GM12878 (cell line): ENCODE data around the gene ZNF546.

ENCODE experiments used
- CTCF ChIP-seq, 3 experiments: IDR thresholded peaks in 2 of 3; conservative IDR thresholded peaks in 1 of 3; 2 replicates each; pipeline ENCODE4 v1.5.1; 2011; ENCODE audit warnings: low read depth in 3 of 3, low read length in 3 of 3, mild to moderate bottlenecking in 3 of 3, control low read depth in 2 of 3, moderate library complexity in 2 of 3, inconsistent platforms in 1 of 3, mixed read lengths in 1 of 3; ENCODE audit not compliant: control insufficient read depth in 2 of 3, insufficient read depth in 1 of 3; ENCODE audit errors: extremely low read depth in 1 of 3
- EZH2 ChIP-seq: IDR thresholded peaks from 2 replicates; pipeline ENCODE4 v1.6.1; 2012; ENCODE audit warnings: low read depth, mild to moderate bottlenecking, control low read depth, inconsistent platforms, low read length, borderline replicate concordance; ENCODE audit not compliant: control insufficient read depth
- POLR2A ChIP-seq: IDR thresholded peaks from 2 replicates; pipeline ENCODE4 v1.6.1; 2011; ENCODE audit warnings: low read depth, mild to moderate bottlenecking, low read length
- RCOR1 ChIP-seq: conservative IDR thresholded peaks from 2 replicates; pipeline ENCODE4 v1.6.1; 2012; ENCODE audit warnings: low read depth, low read length, improper control_type of control experiment
- SIN3A ChIP-seq: IDR thresholded peaks from 2 replicates; pipeline ENCODE4 v1.6.1; 2012; ENCODE audit warnings: low read depth, low read length, improper control_type of control experiment
- SPI1 ChIP-seq: IDR thresholded peaks from 2 replicates; pipeline ENCODE4 v1.6.1; 2011; ENCODE audit warnings: low read depth, mild to moderate bottlenecking, low read length, moderate library complexity, borderline replicate concordance; ENCODE audit not compliant: insufficient read depth
- TCF12 ChIP-seq: IDR thresholded peaks from 2 replicates; pipeline ENCODE4 v1.6.1; 2011; ENCODE audit warnings: low read depth, mild to moderate bottlenecking, low read length
- YBX1 ChIP-seq: fragments of 450-650 bp; IDR thresholded peaks from 2 replicates; pipeline ENCODE4 v1.6.1; 2016; ENCODE audit warnings: antibody characterized with exemption
- TF ChIP-seq, protein P1 (sequence below): IDR thresholded peaks from 2 replicates; pipeline ENCODE4 v1.6.1; 2011; ENCODE audit warnings: low read depth, mild to moderate bottlenecking, low read length, moderate library complexity, borderline replicate concordance; ENCODE audit errors: extremely low read depth
- TF ChIP-seq, protein P2 (sequence below): IDR thresholded peaks from 2 replicates; pipeline ENCODE4 v1.6.1; 2011; ENCODE audit warnings: mild to moderate bottlenecking, low read depth, low read length, moderate library complexity; ENCODE audit not compliant: insufficient replicate concordance

GRCh38 chr19:40033989-40034560 is 37.2 kb downstream of the ZNF546 start:
- TF ChIP-seq, protein P1, sequence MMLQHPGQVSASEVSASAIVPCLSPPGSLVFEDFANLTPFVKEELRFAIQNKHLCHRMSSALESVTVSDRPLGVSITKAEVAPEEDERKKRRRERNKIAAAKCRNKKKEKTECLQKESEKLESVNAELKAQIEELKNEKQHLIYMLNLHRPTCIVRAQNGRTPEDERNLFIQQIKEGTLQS = no peak
- TF ChIP-seq, protein P2, sequence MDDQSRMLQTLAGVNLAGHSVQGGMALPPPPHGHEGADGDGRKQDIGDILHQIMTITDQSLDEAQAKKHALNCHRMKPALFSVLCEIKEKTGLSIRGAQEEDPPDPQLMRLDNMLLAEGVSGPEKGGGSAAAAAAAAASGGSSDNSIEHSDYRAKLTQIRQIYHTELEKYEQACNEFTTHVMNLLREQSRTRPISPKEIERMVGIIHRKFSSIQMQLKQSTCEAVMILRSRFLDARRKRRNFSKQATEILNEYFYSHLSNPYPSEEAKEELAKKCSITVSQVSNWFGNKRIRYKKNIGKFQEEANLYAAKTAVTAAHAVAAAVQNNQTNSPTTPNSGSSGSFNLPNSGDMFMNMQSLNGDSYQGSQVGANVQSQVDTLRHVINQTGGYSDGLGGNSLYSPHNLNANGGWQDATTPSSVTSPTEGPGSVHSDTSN = no peak
- TF ChIP-seq CTCF (IDR thresholded peaks at IDR 0.05 in 2 of 3, conservative IDR thresholded peaks at IDR 0.05 in 1 of 3; ENCODE audit: control insufficient read depth in 2 of 3, extremely low read depth in 1 of 3, insufficient read depth in 1 of 3, low read depth in 3 of 3, low read length in 3 of 3) = no peak
- no peak for TF ChIP-seq YBX1
- TF ChIP-seq EZH2 = no peak
- TF ChIP-seq SPI1 = no peak
- TF ChIP-seq POLR2A = no peak
- no peak for TF ChIP-seq TCF12
- no peak for TF ChIP-seq SIN3A
- no peak for TF ChIP-seq RCOR1
